Dermis blood vessel endothelial cell (primary cell): ENCODE results near the gene SIX3. TPM values are rescaled to one million over a fixed set of nuclear protein-coding genes. Genes with fewer than 3 reads are reported as not detected.

ENCODE experiments used
- total RNA-seq: library from RNA; depleted of rRNA; stranded (reverse); fragments of >200 nt; gene quantifications from 2 replicates; pipeline ENCODE4 v1.2.3, GENCODE V29; 2014

Gene SIX3
- total RNA-seq, 1 donor from 2014 or later, result not detected

Other genes starting within 250 kb of the SIX3 start
- gene SIX2, start 67.8 kb downstream of the SIX3 start, total RNA-seq, result 0.09 TPM in 1 of 2 replicates, not detected in the other